Measurements from ENCODE around the gene EOGT.

Gene EOGT

DNA sequence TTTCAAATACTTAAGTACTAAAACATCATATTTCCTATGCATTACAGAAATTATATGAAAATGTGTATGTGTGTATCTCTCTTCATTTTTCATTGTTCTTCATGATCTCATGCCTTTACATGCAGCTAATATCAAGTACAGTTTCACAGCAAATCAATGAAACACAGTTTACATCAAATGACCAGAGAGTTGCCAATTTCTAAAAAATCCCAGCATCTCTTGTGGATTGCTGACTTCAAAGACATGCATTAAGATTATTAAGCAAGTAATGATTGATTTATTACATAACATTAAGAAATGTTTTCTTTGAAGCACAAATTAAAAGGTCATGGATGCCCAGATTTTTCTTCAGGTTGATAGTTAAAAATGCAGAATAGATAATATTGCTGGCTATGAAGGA is 50.1 kb downstream of the EOGT start:
- no peak for DNase-seq

- DNase-seq, result no peak
These were observed 54.6 kb downstream of the EOGT start for GRCh38 chr3:68958932-68959331.

GRCh38 chr3:68957895-68958294 is 55.6 kb downstream of the EOGT start:
- no peak for DNase-seq

GRCh38 chr3:68953816-68954444 is 59.6 kb downstream of the EOGT start:
- peak in 1 of 51 donors; percentile 3 for DNase-seq

DNA sequence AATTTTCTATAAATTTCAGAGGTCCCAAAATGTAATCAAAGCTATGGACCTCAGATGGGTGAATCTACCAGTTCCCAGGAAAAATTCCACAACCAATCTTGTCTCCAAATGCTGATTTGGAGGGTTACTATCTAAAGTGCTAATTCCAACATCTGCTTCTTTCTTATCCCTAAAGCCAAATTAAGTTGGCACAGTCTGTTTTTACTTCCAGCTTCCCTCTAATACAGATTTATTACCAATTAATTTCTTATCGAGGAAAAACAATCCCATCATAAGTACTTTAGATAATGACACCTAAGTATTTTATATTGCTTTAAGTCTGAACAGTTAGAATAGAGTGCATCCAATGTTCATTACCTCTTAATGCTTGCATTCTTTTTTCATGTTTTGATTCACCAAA is 68.3 kb downstream of the EOGT start:
- no peak for DNase-seq

DNA sequence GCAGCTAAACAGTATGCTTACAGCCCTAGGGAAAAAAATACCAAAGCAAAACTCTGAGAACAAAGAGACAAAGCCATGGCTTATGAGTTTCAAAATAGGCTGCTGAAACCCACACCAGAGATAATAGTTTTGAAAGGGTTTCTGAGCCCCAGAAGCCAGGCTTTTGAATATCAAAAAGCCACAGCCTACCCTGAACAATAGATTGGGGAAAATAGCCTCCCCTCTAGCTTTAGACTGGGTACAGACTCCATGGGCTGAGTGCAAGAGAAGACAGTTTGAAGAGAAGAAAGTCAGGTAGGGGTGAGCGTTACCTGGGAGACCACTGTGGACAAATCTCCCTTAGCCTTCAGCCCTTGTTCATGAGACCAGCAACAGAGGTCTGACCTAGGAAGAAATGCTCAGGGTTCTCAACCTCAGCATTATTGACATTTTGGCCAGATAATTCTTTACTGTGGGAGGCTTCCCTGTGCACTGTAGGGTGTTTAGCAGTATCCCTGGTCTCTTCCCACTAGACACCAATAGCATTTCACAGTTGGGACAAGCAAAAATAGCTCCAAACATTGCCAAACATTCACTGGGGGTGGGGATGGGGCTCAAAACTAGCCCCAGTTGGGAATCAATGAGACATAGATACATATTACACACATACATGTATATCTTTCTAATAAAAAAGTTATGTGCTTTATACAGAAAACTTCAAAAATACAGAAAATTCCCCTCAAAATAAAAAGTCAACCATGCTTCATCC is 69.6 kb downstream of the EOGT start:
- no peak for DNase-seq

DNA sequence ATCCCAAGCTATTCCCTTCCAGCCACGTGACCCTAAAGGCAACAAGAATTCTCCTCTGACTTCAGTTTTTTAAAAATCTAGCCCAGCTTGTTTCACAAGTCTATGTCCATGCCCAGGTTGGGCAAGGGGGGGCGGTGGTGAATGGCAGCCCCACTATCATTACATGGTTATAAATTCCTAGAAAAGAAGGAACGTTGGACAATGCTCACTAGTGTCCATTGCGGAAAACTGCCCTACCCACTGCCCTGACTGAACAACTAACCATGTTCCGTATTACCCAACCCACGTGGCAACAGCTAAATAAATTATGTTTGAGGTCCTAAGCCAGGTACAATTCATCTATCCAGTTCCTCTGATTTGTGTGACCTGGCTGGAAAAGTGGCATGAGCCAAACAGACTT is 72.4 kb downstream of the EOGT start:
- DNase-seq, result no peak

DNA sequence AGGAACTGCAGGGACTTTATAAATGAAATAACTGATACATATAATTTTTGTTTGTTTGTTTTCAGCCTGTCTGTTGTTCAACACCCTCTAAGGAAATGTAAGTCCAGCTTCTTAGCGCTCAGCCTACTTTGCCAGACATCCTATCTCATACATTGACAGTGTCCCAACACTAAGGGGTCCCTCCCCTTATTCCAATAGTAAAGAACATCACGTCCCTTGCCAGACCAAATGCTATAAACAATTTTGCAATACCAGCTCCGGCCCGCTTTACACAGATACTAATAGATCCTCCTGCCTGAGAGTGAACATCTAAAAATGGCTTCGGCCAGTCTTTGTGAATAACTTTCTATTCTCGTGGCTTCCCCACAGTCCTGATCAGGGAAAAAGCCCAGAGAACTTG is 76.6 kb downstream of the EOGT start:
- DNase-seq, result no peak

DNA sequence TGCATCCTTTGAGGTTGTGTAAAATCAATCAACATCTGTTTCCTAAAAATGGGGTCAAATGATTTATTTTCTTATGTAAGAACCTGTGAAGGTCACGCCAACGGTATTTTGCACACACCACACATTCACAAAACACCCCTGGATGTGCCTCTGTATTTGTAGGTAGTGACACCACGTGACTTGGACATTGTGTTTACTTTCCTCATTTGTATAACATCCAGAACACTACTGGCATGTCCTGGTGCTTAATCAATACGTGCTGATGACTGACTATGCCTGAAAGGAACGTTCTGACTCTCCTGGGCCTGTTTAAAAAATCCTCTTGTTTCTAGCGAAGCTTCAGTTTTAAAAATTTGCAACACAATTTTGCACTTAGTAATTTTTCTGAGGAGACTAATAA is 77.7 kb downstream of the EOGT start:
- DNase-seq, result no peak

DNA sequence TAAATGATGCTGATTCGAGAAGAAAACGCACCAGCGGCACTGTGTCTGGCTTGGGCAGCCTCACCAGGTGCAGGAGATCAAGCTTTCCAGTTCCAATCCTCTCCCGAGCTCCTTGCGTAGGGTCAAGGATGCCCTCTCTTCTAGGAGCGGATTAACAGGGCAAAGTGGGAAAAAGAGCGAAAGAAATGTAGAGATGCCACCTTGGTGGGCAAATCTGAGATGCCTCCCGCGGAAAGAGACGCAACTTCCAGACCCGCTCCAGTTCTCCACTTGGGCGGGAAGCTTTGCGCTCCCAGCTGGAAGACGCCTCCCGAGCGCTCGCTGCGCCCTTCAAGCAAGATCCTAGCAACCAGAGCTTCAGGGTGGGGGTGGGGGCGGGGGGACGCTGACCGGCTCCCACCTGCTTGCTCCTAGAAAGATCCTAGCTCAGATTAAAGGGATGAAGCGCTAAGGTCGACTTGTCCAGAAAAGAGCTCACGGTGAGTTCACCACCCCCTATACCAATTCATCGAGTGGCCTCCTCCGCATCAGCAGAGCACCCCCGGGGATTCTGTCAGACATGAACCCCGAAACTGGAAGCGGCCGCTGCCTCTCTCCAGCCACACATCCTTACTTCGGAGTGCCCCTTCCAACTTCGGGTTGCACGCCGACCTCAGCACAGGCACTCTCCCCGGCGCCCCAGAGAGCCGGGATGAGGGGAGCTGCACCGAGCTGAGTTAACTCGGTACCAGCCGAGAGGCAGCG is 81.9 kb downstream of the EOGT start:
- DNase-seq, result peak in 7 of 51 donors; percentile 8 to 28 (median 13)
